ENCODE data around the gene PIP4K2A. TPM values are rescaled to one million over a fixed set of nuclear protein-coding genes. Genes with fewer than 3 reads are reported as not detected.
"Not testable (repeated sequence)": the region's sequence is repeated elsewhere in the genome, so short reads cannot be mapped to it uniquely, and the experiment has no call there.

Gene PIP4K2A
- polyA plus RNA-seq, 4 donors = 22.4 to 30.0 (median 26.6) TPM

- no peak for DNase-seq (ENCODE audit: low read depth in 4 of 4, low spot score in 3 of 4)
Observed at GRCh38 chr10:22720667-22721066, 6.3 kb upstream of the PIP4K2A start.

GRCh38 chr10:22719406-22720042, 5.1 kb upstream of the PIP4K2A start:
- no peak for DNase-seq (ENCODE audit: low read depth in 4 of 4, low spot score in 3 of 4)

GRCh38 chr10:22718659-22719058, 4.3 kb upstream of the PIP4K2A start:
- DNase-seq (ENCODE audit: low read depth in 4 of 4, low spot score in 3 of 4) = not testable (repeated sequence)

- no peak for DNase-seq (ENCODE audit: low read depth in 4 of 4, low spot score in 3 of 4)
Observed at GRCh38 chr10:22717728-22718127, 3.4 kb upstream of the PIP4K2A start.

GRCh38 chr10:22716943-22717342, 2.6 kb upstream of the PIP4K2A start:
- DNase-seq (ENCODE audit: low read depth in 4 of 4, low spot score in 3 of 4) = no peak

GRCh38 chr10:22715290-22715625, 880 bp upstream of the PIP4K2A start:
- no peak for DNase-seq (ENCODE audit: low read depth in 4 of 4, low spot score in 3 of 4)

GRCh38 chr10:22713853-22714478, 412 bp downstream of the PIP4K2A start:
- peak in 1 of 4 donors; percentile 28 for DNase-seq (ENCODE audit: low read depth in 4 of 4, low spot score in 3 of 4)

GRCh38 chr10:22712956-22713852, 1.2 kb downstream of the PIP4K2A start:
- peak in 2 of 4 donors; percentile 16 to 26 for DNase-seq (ENCODE audit: low read depth in 4 of 4, low spot score in 3 of 4)

- peak in 1 of 4 donors; percentile 9 for DNase-seq (ENCODE audit: low read depth in 4 of 4, low spot score in 3 of 4)
Observed at GRCh38 chr10:22712211-22712955, 2.0 kb downstream of the PIP4K2A start.

GRCh38 chr10:22711373-22711772, 3.0 kb downstream of the PIP4K2A start:
- no peak for DNase-seq (ENCODE audit: low read depth in 4 of 4, low spot score in 3 of 4)

GRCh38 chr10:22710139-22710745, 4.1 kb downstream of the PIP4K2A start:
- DNase-seq (ENCODE audit: low read depth in 4 of 4, low spot score in 3 of 4) = no peak

- DNase-seq (ENCODE audit: low read depth in 4 of 4, low spot score in 3 of 4) = no peak
Observed at GRCh38 chr10:22708772-22709171, 5.6 kb downstream of the PIP4K2A start.

GRCh38 chr10:22705527-22705926, 8.9 kb downstream of the PIP4K2A start:
- DNase-seq (ENCODE audit: low read depth in 4 of 4, low spot score in 3 of 4) = no peak

- DNase-seq (ENCODE audit: low read depth in 4 of 4, low spot score in 3 of 4) = no peak
Observed at GRCh38 chr10:22704942-22705341, 9.4 kb downstream of the PIP4K2A start.

GRCh38 chr10:22704471-22704911, 9.9 kb downstream of the PIP4K2A start:
- no peak for DNase-seq (ENCODE audit: low read depth in 4 of 4, low spot score in 3 of 4)

- DNase-seq (ENCODE audit: low read depth in 4 of 4, low spot score in 3 of 4) = no peak
Observed at GRCh38 chr10:22702348-22702747, 12.0 kb downstream of the PIP4K2A start.

- no peak for DNase-seq (ENCODE audit: low read depth in 4 of 4, low spot score in 3 of 4)
Observed at GRCh38 chr10:22701132-22701826, 13.1 kb downstream of the PIP4K2A start.

GRCh38 chr10:22700489-22700888, 13.9 kb downstream of the PIP4K2A start:
- no peak for DNase-seq (ENCODE audit: low read depth in 4 of 4, low spot score in 3 of 4)

- DNase-seq (ENCODE audit: low read depth in 4 of 4, low spot score in 3 of 4) = no peak
Observed at GRCh38 chr10:22699976-22700375, 14.4 kb downstream of the PIP4K2A start.

- no peak for DNase-seq (ENCODE audit: low read depth in 4 of 4, low spot score in 3 of 4)
Observed at GRCh38 chr10:22698941-22699440, 15.4 kb downstream of the PIP4K2A start.

All from right renal pelvis (tissue), 4 donors.